ENCODE measurements around the gene SPHK2. TPM values are rescaled to one million over a fixed set of nuclear protein-coding genes. Genes with fewer than 3 reads are reported as not detected.

SPHK2 gene
- total RNA-seq, 1 donor from 2014 or later: 8.0 TPM

DNA sequence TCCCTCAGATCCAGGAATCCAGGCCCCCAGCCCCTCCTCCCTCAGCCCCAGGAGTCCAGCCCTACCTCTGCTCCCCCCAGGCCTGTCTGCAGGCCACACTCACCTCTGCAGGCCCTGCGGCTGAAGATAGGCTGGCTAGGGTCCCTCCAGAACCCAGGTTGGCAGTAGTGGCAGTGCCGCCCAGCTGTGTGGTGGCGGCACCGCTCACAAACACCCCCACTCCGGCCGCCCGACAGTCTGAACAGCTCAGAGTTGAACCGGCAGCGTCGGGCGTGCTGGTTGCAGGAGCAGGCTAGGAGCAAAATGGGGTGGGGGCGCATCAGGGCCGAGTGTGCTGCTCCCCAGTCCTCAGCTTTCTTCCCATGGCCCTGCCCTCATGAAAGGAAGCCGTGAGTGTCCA is 45.2 kb downstream of the SPHK2 start:
- no peak for DNase-seq
- intact Hi-C loops (cut with micrococcal nuclease): no loop called here
- TF ChIP-seq, protein P1, sequence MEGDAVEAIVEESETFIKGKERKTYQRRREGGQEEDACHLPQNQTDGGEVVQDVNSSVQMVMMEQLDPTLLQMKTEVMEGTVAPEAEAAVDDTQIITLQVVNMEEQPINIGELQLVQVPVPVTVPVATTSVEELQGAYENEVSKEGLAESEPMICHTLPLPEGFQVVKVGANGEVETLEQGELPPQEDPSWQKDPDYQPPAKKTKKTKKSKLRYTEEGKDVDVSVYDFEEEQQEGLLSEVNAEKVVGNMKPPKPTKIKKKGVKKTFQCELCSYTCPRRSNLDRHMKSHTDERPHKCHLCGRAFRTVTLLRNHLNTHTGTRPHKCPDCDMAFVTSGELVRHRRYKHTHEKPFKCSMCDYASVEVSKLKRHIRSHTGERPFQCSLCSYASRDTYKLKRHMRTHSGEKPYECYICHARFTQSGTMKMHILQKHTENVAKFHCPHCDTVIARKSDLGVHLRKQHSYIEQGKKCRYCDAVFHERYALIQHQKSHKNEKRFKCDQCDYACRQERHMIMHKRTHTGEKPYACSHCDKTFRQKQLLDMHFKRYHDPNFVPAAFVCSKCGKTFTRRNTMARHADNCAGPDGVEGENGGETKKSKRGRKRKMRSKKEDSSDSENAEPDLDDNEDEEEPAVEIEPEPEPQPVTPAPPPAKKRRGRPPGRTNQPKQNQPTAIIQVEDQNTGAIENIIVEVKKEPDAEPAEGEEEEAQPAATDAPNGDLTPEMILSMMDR (IDR thresholded peaks at IDR 0.05; ENCODE audit: borderline replicate concordance): no peak
- no peak overlapping the region for H3K27ac ChIP-seq (replicated peaks)
- H3K36me3 ChIP-seq: no peaks in the 10 kb centered on the region
- no peaks in the 10 kb centered on the region for H3K9me3 ChIP-seq (replicated peaks)
- H3K4me1 ChIP-seq: peaks cover 13% of the 10 kb centered on the region
- H3K27me3 ChIP-seq (ENCODE audit: low read depth): no peaks in the 10 kb centered on the region
- no peak overlapping the region for H3K4me3 ChIP-seq

DNA sequence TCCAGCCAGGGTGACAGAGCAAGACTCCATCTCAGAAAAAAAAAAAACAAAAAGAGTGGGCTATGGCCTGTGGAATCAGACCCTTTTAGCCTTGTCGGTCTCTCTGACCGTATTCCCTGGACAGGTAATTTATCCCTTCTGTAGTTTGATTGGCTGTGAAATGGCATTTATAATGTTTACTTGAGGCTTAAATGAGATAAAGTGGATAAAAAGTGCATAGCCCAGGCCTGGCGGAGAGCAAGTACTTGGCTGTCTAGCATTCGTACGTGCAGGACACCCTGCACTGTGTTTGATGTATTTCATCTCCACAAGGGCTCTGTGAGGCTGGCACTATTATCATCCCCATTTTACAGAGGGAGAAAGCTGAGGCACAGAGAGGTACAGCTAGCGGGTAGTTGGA is 46.5 kb downstream of the SPHK2 start:
- Histone ChIP-seq H3K27me3 (ENCODE audit: low read depth) (no peaks in the 10 kb centered on the region), H3K9me3 (replicated peaks) (no peaks in the 10 kb centered on the region), H3K4me3 (no peak overlapping the region), H3K4me1 (peaks cover 6% of the 10 kb centered on the region), H3K27ac (replicated peaks) (no peak overlapping the region), H3K36me3 (no peaks in the 10 kb centered on the region)
- TF ChIP-seq, protein P1 (IDR thresholded peaks at IDR 0.05; ENCODE audit: borderline replicate concordance): no peak
- DNase-seq: no peak
- intact Hi-C loops (cut with micrococcal nuclease): no loop called here

DNA sequence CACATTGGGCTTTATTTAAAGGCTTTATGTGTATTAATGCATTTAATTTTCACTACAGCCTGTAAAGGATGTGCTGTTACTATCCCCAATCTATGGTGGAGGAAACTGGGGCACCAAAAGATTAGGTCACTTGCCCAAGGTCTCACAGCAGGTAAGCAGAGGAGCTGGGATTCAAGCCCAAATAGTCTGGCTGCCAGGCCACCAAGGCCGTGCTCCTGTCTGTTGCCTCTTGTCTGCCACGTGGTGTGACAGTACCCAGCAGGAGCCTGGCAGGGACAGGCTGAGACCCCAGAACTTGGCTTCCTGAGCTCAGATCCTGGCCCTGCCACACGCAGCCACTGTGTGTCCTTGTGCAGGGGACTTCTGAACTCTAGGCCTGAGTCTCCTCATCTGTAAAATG is 49.0 kb downstream of the SPHK2 start:
- Histone ChIP-seq H3K27me3 (ENCODE audit: low read depth) (no peaks in the 10 kb centered on the region), H3K4me1 (no peaks in the 10 kb centered on the region), H3K4me3 (no peak overlapping the region), H3K9me3 (replicated peaks) (no peaks in the 10 kb centered on the region), H3K27ac (replicated peaks) (no peak overlapping the region), H3K36me3 (no peaks in the 10 kb centered on the region)
- no peak for DNase-seq
- TF ChIP-seq, protein P1 (IDR thresholded peaks at IDR 0.05; ENCODE audit: borderline replicate concordance): no peak
- intact Hi-C loops (cut with micrococcal nuclease): no loop called here

DNA sequence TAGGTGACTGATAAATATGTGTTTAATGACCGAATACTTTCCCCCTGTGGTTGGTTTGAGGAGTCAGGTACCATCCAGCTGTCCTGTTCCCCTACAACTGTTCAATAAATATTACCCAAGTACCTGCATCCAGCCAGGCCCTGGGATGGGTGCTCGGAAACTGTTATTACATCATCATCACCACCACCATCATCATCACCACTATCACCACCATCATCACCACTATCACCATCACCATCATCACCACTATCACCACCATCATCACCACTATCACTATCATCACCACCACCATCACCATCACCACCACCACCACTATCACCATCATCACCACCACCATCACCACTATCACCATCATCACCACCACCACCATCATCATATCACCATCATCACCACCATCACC is 49.5 kb downstream of the SPHK2 start:
- intact Hi-C loops (cut with micrococcal nuclease): no loop called here
- H3K27ac ChIP-seq (replicated peaks): no peak overlapping the region
- H3K36me3 ChIP-seq: no peaks in the 10 kb centered on the region
- H3K4me1 ChIP-seq: no peaks in the 10 kb centered on the region
- TF ChIP-seq, protein P1 (IDR thresholded peaks at IDR 0.05; ENCODE audit: borderline replicate concordance): no peak
- H3K9me3 ChIP-seq (replicated peaks): no peaks in the 10 kb centered on the region
- no peaks in the 10 kb centered on the region for H3K27me3 ChIP-seq (ENCODE audit: low read depth)
- no peak for DNase-seq
- no peak overlapping the region for H3K4me3 ChIP-seq

DNA sequence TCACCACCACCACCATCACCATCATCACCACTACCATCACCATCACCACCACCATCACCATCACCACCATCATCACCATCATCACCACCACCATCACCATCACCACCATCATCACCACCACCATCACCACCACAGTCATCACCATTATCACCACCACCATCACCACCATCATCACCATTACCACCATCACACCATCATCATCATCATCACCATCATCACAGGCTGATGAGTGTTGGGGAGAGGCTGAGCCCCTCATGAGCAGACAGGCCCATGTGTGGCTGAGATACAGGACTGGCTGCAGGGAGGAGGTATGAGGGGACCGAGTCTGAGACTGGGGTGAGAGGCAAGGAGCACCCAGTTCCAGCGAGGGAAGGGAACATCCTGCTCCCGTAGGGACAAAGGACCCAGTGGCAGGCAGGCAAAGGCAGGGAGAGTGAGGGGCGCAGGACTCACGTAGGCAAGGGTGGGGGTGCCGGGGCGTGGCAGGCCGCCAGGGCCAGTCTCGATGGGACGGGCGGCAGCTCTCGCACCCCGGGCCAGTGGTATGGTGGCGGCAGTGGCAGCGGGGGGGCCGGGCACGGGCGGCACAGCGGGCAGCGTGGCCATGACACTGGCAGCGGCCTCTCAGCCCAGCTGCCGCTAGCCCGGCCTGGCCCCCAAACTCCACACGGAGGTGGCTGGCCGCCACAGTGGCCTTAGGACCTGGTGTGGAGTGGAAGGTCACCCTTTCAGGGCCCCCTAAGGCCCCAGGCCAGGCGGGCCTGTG is 50.8 kb downstream of the SPHK2 start:
- intact Hi-C loops (cut with micrococcal nuclease): no loop called here
- H3K27ac ChIP-seq (replicated peaks): no peak overlapping the region
- TF ChIP-seq, protein P1 (IDR thresholded peaks at IDR 0.05; ENCODE audit: borderline replicate concordance): no peak
- H3K4me3 ChIP-seq: no peak overlapping the region
- peaks cover 2% of the 10 kb centered on the region for H3K4me1 ChIP-seq
- H3K36me3 ChIP-seq: no peaks in the 10 kb centered on the region
- no peak for DNase-seq
- H3K9me3 ChIP-seq (replicated peaks): no peaks in the 10 kb centered on the region
- no peaks in the 10 kb centered on the region for H3K27me3 ChIP-seq (ENCODE audit: low read depth)
